Mesenchymal stem cell (in vitro differentiated cells and primary cell): Measurements from ENCODE around the gene CELSR1.

ENCODE experiments used
- DNase-seq: peaks from one replicate; pipeline ENCODE4 v3.0.0-alpha.2; 2013
- H2AFZ ChIP-seq: one replicate; pipeline ENCODE4 v1.6.1; 2013; ENCODE audit warnings: low read depth, mild to moderate bottlenecking, control low read depth, inconsistent platforms, low read length, moderate library complexity
- H2AK5ac ChIP-seq: 2 replicates; pipeline ENCODE4 v1.6.1; 2013; ENCODE audit warnings: low read length, moderate library complexity, mild to moderate bottlenecking, inconsistent platforms; ENCODE audit not compliant: severe bottlenecking
- H2BK120ac ChIP-seq: one replicate; pipeline ENCODE4 v1.6.1; 2013; ENCODE audit warnings: low read depth, mild to moderate bottlenecking, inconsistent platforms, low read length, moderate library complexity
- H2BK12ac ChIP-seq, 2 experiments: one replicate each; pipeline ENCODE4 v1.6.1; 2013; ENCODE audit warnings: inconsistent platforms in 2 of 2, low read length in 2 of 2, mild to moderate bottlenecking in 2 of 2, moderate library complexity in 2 of 2, control low read depth in 1 of 2
- H2BK15ac ChIP-seq: one replicate; pipeline ENCODE4 v1.6.1; 2013; ENCODE audit warnings: mild to moderate bottlenecking, low read depth, inconsistent platforms; ENCODE audit not compliant: poor library complexity, severe bottlenecking
- H2BK5ac ChIP-seq: 2 replicates; pipeline ENCODE4 v1.6.1; 2013; ENCODE audit warnings: low read depth, mild to moderate bottlenecking, low read length, control low read depth, inconsistent platforms; ENCODE audit not compliant: poor library complexity, severe bottlenecking
- H3K14ac ChIP-seq, 2 experiments: one replicate each; pipeline ENCODE4 v1.6.1; 2013; ENCODE audit warnings: inconsistent platforms in 2 of 2, low read length in 2 of 2, control low read depth in 1 of 2, mild to moderate bottlenecking in 1 of 2, moderate library complexity in 1 of 2
- H3K18ac ChIP-seq, 2 experiments: one replicate each; pipeline ENCODE4 v1.6.1; 2013; ENCODE audit warnings: inconsistent platforms in 2 of 2, low read length in 2 of 2, control low read depth in 1 of 2, low read depth in 1 of 2, mild to moderate bottlenecking in 1 of 2
- H3K23ac ChIP-seq, 2 experiments: one replicate each; pipeline ENCODE4 v1.6.1; 2013; ENCODE audit warnings: inconsistent platforms in 2 of 2, low read length in 2 of 2, mild to moderate bottlenecking in 2 of 2, moderate library complexity in 2 of 2, control low read depth in 1 of 2
- H3K27ac ChIP-seq: 2 replicates; pipeline ENCODE4 v1.5.1; 2013; ENCODE audit warnings: mild to moderate bottlenecking, moderate library complexity, low read length, control low read depth, inconsistent platforms; ENCODE audit not compliant: poor library complexity, severe bottlenecking
- H3K27me3 ChIP-seq, 2 experiments: 2 replicates each; pipeline versions ENCODE4 v1.6.1 to v1.7.0; 2013; ENCODE audit warnings: low read length in 2 of 2, mild to moderate bottlenecking in 2 of 2, moderate library complexity in 2 of 2, control low read depth in 1 of 2, inconsistent platforms in 1 of 2; ENCODE audit not compliant: control insufficient read depth in 1 of 2, insufficient read depth in 1 of 2
- H3K36me3 ChIP-seq, 2 experiments: 2 replicates each; pipeline versions ENCODE4 v1.6.1 to v1.7.0; 2013; ENCODE audit warnings: low read length in 2 of 2, control low read depth in 1 of 2, inconsistent platforms in 1 of 2, low read depth in 1 of 2, mild to moderate bottlenecking in 1 of 2; ENCODE audit not compliant: insufficient read depth in 2 of 2, control insufficient read depth in 1 of 2
- H3K4ac ChIP-seq, 2 experiments: one replicate each; pipeline ENCODE4 v1.6.1; 2013; ENCODE audit warnings: inconsistent platforms in 2 of 2, low read length in 2 of 2, mild to moderate bottlenecking in 2 of 2, moderate library complexity in 2 of 2, control low read depth in 1 of 2, low read depth in 1 of 2
- H3K4me1 ChIP-seq: 2 replicates; pipeline ENCODE4 v1.6.1; 2013; ENCODE audit warnings: low read depth, low read length, control low read depth; ENCODE audit not compliant: control insufficient read depth, insufficient read depth
- H3K4me2 ChIP-seq: 2 replicates; pipeline ENCODE4 v1.6.1; 2013; ENCODE audit warnings: low read length, mild to moderate bottlenecking, inconsistent platforms; ENCODE audit not compliant: poor library complexity, severe bottlenecking
- H3K4me3 ChIP-seq, 2 experiments: 2 replicates each; pipeline versions ENCODE4 v1.5.1 to v1.7.0; 2013; ENCODE audit warnings: low read length in 2 of 2, mild to moderate bottlenecking in 2 of 2, control low read depth in 1 of 2, low read depth in 1 of 2; ENCODE audit not compliant: insufficient read depth in 1 of 2
- H3K79me1 ChIP-seq: replicated peaks from 2 replicates; pipeline ENCODE4 v1.6.1; 2013; ENCODE audit warnings: mild to moderate bottlenecking, control low read depth, low read length, inconsistent platforms; ENCODE audit not compliant: poor library complexity, severe bottlenecking
- H3K9ac ChIP-seq: 2 replicates; pipeline ENCODE4 v1.7.0; 2013; ENCODE audit warnings: mild to moderate bottlenecking, low read length, moderate library complexity
- H3K9me3 ChIP-seq: 2 replicates; pipeline ENCODE4 v1.7.0; 2013; ENCODE audit warnings: mild to moderate bottlenecking, low read length; ENCODE audit not compliant: control insufficient read depth
- H4K8ac ChIP-seq: one replicate; pipeline ENCODE4 v1.6.1; 2013; ENCODE audit warnings: inconsistent platforms, mild to moderate bottlenecking, low read length, moderate library complexity
- H4K91ac ChIP-seq: one replicate; pipeline ENCODE4 v1.6.1; 2013; ENCODE audit warnings: mild to moderate bottlenecking, low read length, inconsistent platforms
- WGBS: methylation state at CpG from one replicate; pipeline ENCODE4 v1.1.7; 2013; ENCODE audit warnings: mixed read lengths; 5-methylcytosine and 5-hydroxymethylcytosine counted together

CELSR1 gene

DNA sequence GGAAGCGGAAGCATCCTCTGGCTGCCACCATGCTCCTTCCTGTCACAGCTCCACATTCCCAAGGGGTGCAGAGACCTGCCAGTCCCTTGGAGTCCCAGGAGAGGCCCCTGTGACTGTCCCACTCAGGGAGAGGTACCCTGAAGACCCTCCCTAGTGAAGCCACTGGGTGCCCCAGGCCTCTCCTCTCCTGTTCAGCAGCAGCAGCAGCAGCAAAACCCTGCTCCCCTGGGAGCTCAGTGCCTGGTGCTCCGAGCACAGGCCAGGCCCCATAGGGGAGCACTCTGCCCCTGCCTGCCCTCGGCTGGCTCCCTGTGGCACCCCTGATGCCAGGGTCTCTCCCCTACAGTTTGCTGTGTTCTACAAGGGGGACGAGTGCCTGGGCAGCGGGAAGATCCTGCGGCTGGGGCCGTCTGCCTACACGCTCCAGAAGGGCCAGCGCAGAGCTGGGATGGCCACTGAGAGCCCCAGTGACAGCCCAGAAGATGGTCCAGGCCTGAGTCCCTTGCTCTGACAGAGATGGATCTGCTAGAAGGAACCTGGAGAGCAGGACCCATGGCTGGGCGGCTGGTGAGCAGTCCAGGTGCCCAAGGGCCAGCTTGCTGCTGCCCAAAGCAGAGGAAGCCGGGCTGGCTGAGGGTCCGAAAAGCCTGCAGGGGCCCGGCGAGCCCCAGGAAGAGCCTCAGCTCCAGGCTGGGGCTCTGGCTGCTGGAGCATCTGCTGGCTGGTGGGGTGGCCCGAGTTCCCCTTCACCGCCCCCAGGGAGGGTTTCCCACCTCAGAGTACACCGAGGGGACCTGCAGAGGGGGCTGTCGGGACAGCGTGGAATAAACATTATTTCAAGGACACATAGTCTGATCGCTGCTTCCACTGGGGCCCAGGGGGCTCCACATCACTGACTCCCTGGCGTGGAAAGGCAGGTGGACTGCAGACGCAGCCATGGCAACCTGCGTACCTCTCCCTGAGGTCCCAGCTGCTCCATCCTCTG, 180.6 kb downstream of the CELSR1 start:
- Histone ChIP-seq H3K9me3 (no peaks in the 10 kb centered on the region), H3K36me3 (peaks cover 49 to 81% of the 10 kb centered on the region in 2 experiments), H3K14ac (no peak overlapping the region), H3K9ac (no peak overlapping the region), H3K4me1 (peaks cover 26% of the 10 kb centered on the region), H2BK12ac (no peak overlapping the region), H3K18ac (no peak overlapping the region), H2BK5ac (no peak overlapping the region), H3K4ac (no peak overlapping the region), H3K23ac (no peak overlapping the region), H3K27ac (no peak overlapping the region), H4K91ac (no peak overlapping the region), H2AFZ (no peak overlapping the region), H3K4me2 (no peak overlapping the region), H3K27me3 (peaks cover 0 to 2% of the 10 kb centered on the region in 2 experiments), H3K79me1 (peaks cover 22% of the 10 kb centered on the region), H4K8ac (no peak overlapping the region), H2BK15ac (no peak overlapping the region), H3K4me3 (no peak overlapping the region), H2AK5ac (no peak overlapping the region), H2BK120ac (no peak overlapping the region)
- 93% methylated on average over 23 of the region's 23 CpGs for WGBS
- DNase-seq, result no peak

DNA sequence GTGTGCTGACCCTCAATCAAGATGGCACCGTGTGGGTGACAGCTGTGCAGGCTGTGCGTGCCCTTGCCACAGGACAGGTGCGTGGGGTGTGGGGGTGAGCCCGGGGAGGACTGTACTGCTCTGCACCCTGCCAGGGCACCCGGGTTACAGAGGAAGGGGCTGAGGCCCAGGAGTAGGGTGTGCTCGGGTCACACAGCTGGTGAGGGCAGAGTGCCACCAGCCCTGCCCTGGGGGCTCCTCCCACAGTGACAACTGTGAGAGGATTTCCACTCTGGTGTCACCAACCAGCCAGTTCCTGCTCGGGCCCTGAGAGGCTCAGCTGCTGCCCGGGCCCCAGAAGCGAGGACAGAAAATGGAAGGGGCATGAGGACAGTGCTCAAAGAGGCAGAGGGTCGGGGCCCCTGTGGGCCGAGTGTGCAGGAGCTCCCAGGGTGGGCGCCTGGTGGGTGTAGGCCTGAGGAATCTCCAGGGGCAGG, 181.4 kb downstream of the CELSR1 start:
- Histone ChIP-seq H2AK5ac (no peak overlapping the region), H3K4me1 (peaks cover 26% of the 10 kb centered on the region), H3K4me3 (no peak overlapping the region), H4K91ac (no peak overlapping the region), H2BK12ac (no peak overlapping the region), H4K8ac (no peak overlapping the region), H3K27me3 (no peaks in the 10 kb centered on the region), H3K14ac (no peak overlapping the region), H2BK15ac (no peak overlapping the region), H3K23ac (no peak overlapping the region), H3K36me3 (peaks cover 57 to 88% of the 10 kb centered on the region in 2 experiments), H3K27ac (no peak overlapping the region), H2AFZ (no peak overlapping the region), H3K4ac (no peak overlapping the region), H3K79me1 (peaks cover 23% of the 10 kb centered on the region), H3K9ac (no peak overlapping the region), H3K9me3 (no peaks in the 10 kb centered on the region), H2BK120ac (no peak overlapping the region), H2BK5ac (no peak overlapping the region), H3K4me2 (no peak overlapping the region), H3K18ac (no peak overlapping the region)
- no peak for DNase-seq
- WGBS, result 95% methylated on average over 12 of the region's 12 CpGs

DNA sequence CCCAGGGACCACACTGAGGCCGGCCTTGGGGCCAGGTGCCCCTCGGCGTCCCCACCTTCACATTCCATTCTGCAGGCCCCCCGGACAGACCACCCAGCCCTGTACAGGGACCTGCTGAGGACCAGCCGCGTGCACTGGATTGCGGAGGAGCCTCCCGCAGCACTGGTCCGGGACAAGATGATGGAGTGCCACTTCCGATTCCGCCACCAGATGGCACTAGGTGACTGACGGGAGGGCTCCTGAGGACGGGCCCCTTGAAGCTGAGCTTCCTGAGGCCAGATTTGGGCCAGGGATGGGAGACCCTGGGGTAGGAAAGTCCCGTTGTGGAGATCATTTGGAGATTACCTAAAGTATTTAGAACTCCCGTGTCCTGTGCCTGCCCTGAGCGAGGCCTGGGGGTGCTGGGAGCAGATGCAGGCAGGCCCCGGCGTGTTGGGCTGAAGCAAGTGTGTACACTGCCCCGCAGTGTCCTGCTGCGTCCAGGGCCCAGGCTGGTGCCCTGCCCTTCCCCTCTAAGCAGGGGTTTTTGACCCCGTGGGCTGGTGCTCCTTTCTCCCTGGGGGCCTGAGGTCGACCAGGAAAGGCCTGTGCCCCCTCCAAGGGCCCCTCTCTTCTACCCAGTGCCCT, 181.9 kb downstream of the CELSR1 start:
- Histone ChIP-seq H2BK5ac (no peak overlapping the region), H3K14ac (no peak overlapping the region), H3K9ac (no peak overlapping the region), H3K4me3 (no peak overlapping the region), H2BK15ac (no peak overlapping the region), H3K23ac (no peak overlapping the region), H4K8ac (peak overlapping the region; percentile 46), H2BK120ac (no peak overlapping the region), H2AFZ (no peak overlapping the region), H2BK12ac (no peak overlapping the region), H3K4ac (no peak overlapping the region), H3K4me1 (peaks cover 26% of the 10 kb centered on the region), H3K9me3 (no peaks in the 10 kb centered on the region), H3K4me2 (no peak overlapping the region), H2AK5ac (no peak overlapping the region), H4K91ac (no peak overlapping the region), H3K27ac (no peak overlapping the region), H3K27me3 (no peaks in the 10 kb centered on the region), H3K79me1 (peaks cover 29% of the 10 kb centered on the region), H3K18ac (no peak overlapping the region), H3K36me3 (peaks cover 62 to 93% of the 10 kb centered on the region in 2 experiments)
- WGBS, result 64% methylated on average over 22 of the region's 22 CpGs
- peak; percentile 53 for DNase-seq

DNA sequence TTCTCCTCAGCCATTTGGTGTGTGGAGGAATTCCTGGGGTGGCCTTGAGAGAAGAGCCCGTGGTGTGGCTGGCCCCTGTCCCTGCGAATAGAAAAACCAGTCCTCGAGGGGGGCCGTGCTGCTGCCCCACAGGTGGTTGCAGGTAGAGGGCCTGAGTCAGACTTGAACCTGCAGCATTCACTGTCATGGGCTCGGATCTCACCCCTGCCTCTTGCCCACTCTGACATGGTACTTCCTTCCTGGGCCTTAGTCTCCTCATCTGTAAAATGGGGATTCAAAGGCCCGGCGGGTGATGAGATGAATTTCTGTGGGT, 182.5 kb downstream of the CELSR1 start:
- WGBS, result 95% methylated on average over 7 of the region's 7 CpGs
- Histone ChIP-seq H3K79me1 (peaks cover 32% of the 10 kb centered on the region), H3K9me3 (no peaks in the 10 kb centered on the region), H3K27me3 (no peaks in the 10 kb centered on the region), H2BK120ac (no peak overlapping the region), H2BK5ac (no peak overlapping the region), H3K9ac (no peak overlapping the region), H4K8ac (no peak overlapping the region), H3K14ac (no peak overlapping the region), H3K27ac (no peak overlapping the region), H4K91ac (no peak overlapping the region), H3K23ac (no peak overlapping the region), H3K4me3 (no peak overlapping the region), H2BK15ac (no peak overlapping the region), H3K4me2 (no peak overlapping the region), H3K4me1 (peaks cover 26% of the 10 kb centered on the region), H2BK12ac (no peak overlapping the region), H3K36me3 (peaks cover 68 to 93% of the 10 kb centered on the region in 2 experiments), H2AK5ac (no peak overlapping the region), H3K18ac (no peak overlapping the region), H3K4ac (no peak overlapping the region), H2AFZ (no peak overlapping the region)
- DNase-seq, result no peak
